ENCODE measurements around the gene DOCK2. TPM values are rescaled to one million over a fixed set of nuclear protein-coding genes. Genes with fewer than 3 reads are reported as not detected.

Gene DOCK2
- polyA plus RNA-seq, 3 donors, result 57.5 to 178 (median 115) TPM

- H3K4me1 ChIP-seq (ENCODE audit: control insufficient read depth in 1 of 2, insufficient read depth in 2 of 2, low read length in 2 of 2), result peaks cover 0 to under 1% of the 10 kb centered on the region in 2 donors
- no peak overlapping the region for H2AFZ ChIP-seq (ENCODE audit: insufficient read depth, low read depth, low read length, poor library complexity, severe bottlenecking)
- H3K9me3 Mint-ChIP-seq, result peaks cover 0 to 4% (median 2%) of the 10 kb centered on the region in 7 donors
- no peaks in the 10 kb centered on the region for H3K9me3 ChIP-seq (replicated peaks in 1 of 2; ENCODE audit: control insufficient read depth in 1 of 2, insufficient read depth in 1 of 2, low read length in 2 of 2)
- intact Hi-C loops (cut with micrococcal nuclease), result no loop called here
- H3K27me3 ChIP-seq (ENCODE audit: control insufficient read depth in 2 of 2, insufficient read depth in 2 of 2, low read length in 2 of 2), result no peaks in the 10 kb centered on the region
- H3K4me3 Mint-ChIP-seq, result no peak overlapping the region
- no peak overlapping the region for H3K9ac ChIP-seq (ENCODE audit: insufficient read depth, low read length, poor library complexity, severe bottlenecking)
- H3K4me2 ChIP-seq (replicated peaks; ENCODE audit: extremely low read depth, low read length, poor library complexity, severe bottlenecking), result no peak overlapping the region
- no peak for DNase-seq
- H3K27ac Mint-ChIP-seq, result peak overlapping the region in 1 of 7 donors; percentile 66
- H4K20me1 ChIP-seq (ENCODE audit: insufficient read depth, low read length), result peaks cover 100% of the 10 kb centered on the region
- no peak overlapping the region for H3K27ac ChIP-seq (ENCODE audit: low read depth in 1 of 2, low read length in 2 of 2)
- peaks cover 85 to 92% of the 10 kb centered on the region in 2 donors for H3K36me3 Mint-ChIP-seq
- no peak overlapping the region for H3K4me3 ChIP-seq (replicated peaks in 1 of 3; ENCODE audit: low read depth in 2 of 3, low read length in 3 of 3)
- no peak for TF ChIP-seq CTCF (IDR thresholded peaks at IDR 0.05)
- peaks cover 2% of the 10 kb centered on the region for H3K4me1 Mint-ChIP-seq
- H3K79me2 ChIP-seq (ENCODE audit: insufficient read depth, low read length), result peaks cover 52% of the 10 kb centered on the region
- peaks cover 0 to 6% (median 0%) of the 10 kb centered on the region in 3 donors for H3K27me3 Mint-ChIP-seq (ENCODE audit: low read depth in 3 of 3)
- WGBS (ENCODE audit: insufficient coverage), result no CpG with 5 or more reads among the region's 1 CpG
- peaks cover 89 to 99% of the 10 kb centered on the region in 2 donors for H3K36me3 ChIP-seq (replicated peaks in 1 of 2; ENCODE audit: control insufficient read depth in 1 of 2, insufficient read depth in 2 of 2, low read length in 2 of 2)
These were observed 177.4 kb downstream of the DOCK2 start for GRCh38 chr5:169814522-169814921.

- H3K9me3 Mint-ChIP-seq, result peaks cover 0 to 8% (median 3%) of the 10 kb centered on the region in 7 donors
- peaks cover 70 to 79% of the 10 kb centered on the region in 2 donors for H3K36me3 ChIP-seq (replicated peaks in 1 of 2; ENCODE audit: control insufficient read depth in 1 of 2, insufficient read depth in 2 of 2, low read length in 2 of 2)
- no peaks in the 10 kb centered on the region for H3K4me1 ChIP-seq (ENCODE audit: control insufficient read depth in 1 of 2, insufficient read depth in 2 of 2, low read length in 2 of 2)
- H3K36me3 Mint-ChIP-seq, result peaks cover 78 to 88% of the 10 kb centered on the region in 2 donors
- no peak overlapping the region for H3K4me2 ChIP-seq (replicated peaks; ENCODE audit: extremely low read depth, low read length, poor library complexity, severe bottlenecking)
- peaks cover 76% of the 10 kb centered on the region for H4K20me1 ChIP-seq (ENCODE audit: insufficient read depth, low read length)
- no peak overlapping the region for H3K9ac ChIP-seq (ENCODE audit: insufficient read depth, low read length, poor library complexity, severe bottlenecking)
- no peak overlapping the region for H3K4me3 ChIP-seq (replicated peaks in 1 of 3; ENCODE audit: low read depth in 2 of 3, low read length in 3 of 3)
- no peak overlapping the region for H2AFZ ChIP-seq (ENCODE audit: insufficient read depth, low read depth, low read length, poor library complexity, severe bottlenecking)
- 100% methylated on average over 1 of the region's 2 CpGs for WGBS (ENCODE audit: insufficient coverage)
- no peak for DNase-seq
- H3K27me3 Mint-ChIP-seq (ENCODE audit: low read depth in 3 of 3), result peaks cover 0 to 6% (median 2%) of the 10 kb centered on the region in 3 donors
- peak overlapping the region in 1 of 7 donors; percentile 28 for H3K27ac Mint-ChIP-seq
- H3K27me3 ChIP-seq (ENCODE audit: control insufficient read depth in 2 of 2, insufficient read depth in 2 of 2, low read length in 2 of 2), result no peaks in the 10 kb centered on the region
- TF ChIP-seq CTCF (IDR thresholded peaks at IDR 0.05), result no peak
- no peak overlapping the region for H3K27ac ChIP-seq (ENCODE audit: low read depth in 1 of 2, low read length in 2 of 2)
- peaks cover 27% of the 10 kb centered on the region for H3K79me2 ChIP-seq (ENCODE audit: insufficient read depth, low read length)
- no peak overlapping the region for H3K4me3 Mint-ChIP-seq
- no peaks in the 10 kb centered on the region for H3K9me3 ChIP-seq (replicated peaks in 1 of 2; ENCODE audit: control insufficient read depth in 1 of 2, insufficient read depth in 1 of 2, low read length in 2 of 2)
- H3K4me1 Mint-ChIP-seq, result no peaks in the 10 kb centered on the region
- intact Hi-C loops (cut with micrococcal nuclease), result no loop called here
These were observed 180.0 kb downstream of the DOCK2 start for GRCh38 chr5:169817031-169817430.

Data from CD14-positive monocyte (primary cell).